ENCODE results near the gene SSBP4.

GRCh38 chr19:18401580-18402112 lies 17.6 kb upstream of the SSBP4 start:
- TF ChIP-seq CTCF (IDR thresholded peaks at IDR 0.05; ENCODE audit: low read depth, low read length, missing input control), result no peak
- TF ChIP-seq ZBTB33 (IDR thresholded peaks at IDR 0.05), result no peak
